GM08714 (cell line): Measurements from ENCODE around the gene GPR156.
"Not testable (repeated sequence)": the region's sequence is repeated elsewhere in the genome, so short reads cannot be mapped to it uniquely, and the experiment has no call there.

Experiments
- H3K4me3 ChIP-seq: fragments of 200-500 bp; sonication (Bioruptor generic); 2 replicates; pipeline ENCODE4 v1.5.1; 2014; ENCODE audit warnings: mild to moderate bottlenecking, low read length, inconsistent platforms
- ZNF274 ChIP-seq: IDR thresholded peaks from 2 replicates; pipeline ENCODE4 v1.6.1; 2012; ENCODE audit warnings: mild to moderate bottlenecking, low read depth, low read length

Gene GPR156

GRCh38 chr3:120224237-120224636 lies 60.8 kb downstream of the GPR156 start:
- no peak for TF ChIP-seq ZNF274
- no peak overlapping the region for H3K4me3 ChIP-seq

GRCh38 chr3:120218981-120219380 lies 66.0 kb downstream of the GPR156 start:
- no peak overlapping the region for H3K4me3 ChIP-seq
- no peak for TF ChIP-seq ZNF274

GRCh38 chr3:120216633-120217032 lies 68.4 kb downstream of the GPR156 start:
- H3K4me3 ChIP-seq: not testable (repeated sequence)

- TF ChIP-seq ZNF274: no peak
- H3K4me3 ChIP-seq: no peak overlapping the region
Observed at GRCh38 chr3:120214176-120214575, 70.8 kb downstream of the GPR156 start.

- H3K4me3 ChIP-seq: no peak overlapping the region
- no peak for TF ChIP-seq ZNF274
Observed at GRCh38 chr3:120212505-120212904, 72.5 kb downstream of the GPR156 start.

- no peak for TF ChIP-seq ZNF274
Observed at GRCh38 chr3:120209425-120209824, 75.6 kb downstream of the GPR156 start.

GRCh38 chr3:120204338-120204737 lies 80.7 kb downstream of the GPR156 start:
- TF ChIP-seq ZNF274: no peak
- H3K4me3 ChIP-seq: no peak overlapping the region

More at GRCh38 chr3:120209425-120209824, 75.6 kb downstream of the GPR156 start:
- H3K4me3 ChIP-seq: no peak overlapping the region

- H3K4me3 ChIP-seq: no peak overlapping the region
- TF ChIP-seq ZNF274: no peak
Observed at GRCh38 chr3:120203621-120204020, 81.4 kb downstream of the GPR156 start.

GRCh38 chr3:120203016-120203415 lies 82.0 kb downstream of the GPR156 start:
- no peak for TF ChIP-seq ZNF274
- no peak overlapping the region for H3K4me3 ChIP-seq

GRCh38 chr3:120202363-120202762 lies 82.7 kb downstream of the GPR156 start:
- TF ChIP-seq ZNF274: no peak

GRCh38 chr3:120200493-120201235 lies 84.4 kb downstream of the GPR156 start:
- no peak for TF ChIP-seq ZNF274
- no peak overlapping the region for H3K4me3 ChIP-seq

More at GRCh38 chr3:120202363-120202762, 82.7 kb downstream of the GPR156 start:
- H3K4me3 ChIP-seq: no peak overlapping the region

- H3K4me3 ChIP-seq: no peak overlapping the region
- TF ChIP-seq ZNF274: no peak
Observed at GRCh38 chr3:120198305-120198878, 86.6 kb downstream of the GPR156 start.

GRCh38 chr3:120196812-120197211 lies 88.2 kb downstream of the GPR156 start:
- no peak overlapping the region for H3K4me3 ChIP-seq
- no peak for TF ChIP-seq ZNF274

- TF ChIP-seq ZNF274: no peak
- H3K4me3 ChIP-seq: no peak overlapping the region
Observed at GRCh38 chr3:120196333-120196732, 88.7 kb downstream of the GPR156 start.

GRCh38 chr3:120193554-120193953 lies 91.5 kb downstream of the GPR156 start:
- TF ChIP-seq ZNF274: no peak
- no peak overlapping the region for H3K4me3 ChIP-seq

- TF ChIP-seq ZNF274: no peak
Observed at GRCh38 chr3:120192579-120192978, 92.4 kb downstream of the GPR156 start.

GRCh38 chr3:120192159-120192558 lies 92.9 kb downstream of the GPR156 start:
- no peak for TF ChIP-seq ZNF274
- no peak overlapping the region for H3K4me3 ChIP-seq

More at GRCh38 chr3:120192579-120192978, 92.4 kb downstream of the GPR156 start:
- no peak overlapping the region for H3K4me3 ChIP-seq
